Measurements from ENCODE around the gene ARFRP1. TPM values are rescaled to one million over a fixed set of nuclear protein-coding genes. Genes with fewer than 3 reads are reported as not detected.
A peak's percentile ranks its signal among the peaks of the same experiment; 100 is the strongest.
"Not testable (repeated sequence)": the region's sequence is repeated elsewhere in the genome, so short reads cannot be mapped to it uniquely, and the experiment has no call there.

Gene ARFRP1
- total RNA-seq, 1 donor from 2014 or later: 47.1 TPM

DNA sequence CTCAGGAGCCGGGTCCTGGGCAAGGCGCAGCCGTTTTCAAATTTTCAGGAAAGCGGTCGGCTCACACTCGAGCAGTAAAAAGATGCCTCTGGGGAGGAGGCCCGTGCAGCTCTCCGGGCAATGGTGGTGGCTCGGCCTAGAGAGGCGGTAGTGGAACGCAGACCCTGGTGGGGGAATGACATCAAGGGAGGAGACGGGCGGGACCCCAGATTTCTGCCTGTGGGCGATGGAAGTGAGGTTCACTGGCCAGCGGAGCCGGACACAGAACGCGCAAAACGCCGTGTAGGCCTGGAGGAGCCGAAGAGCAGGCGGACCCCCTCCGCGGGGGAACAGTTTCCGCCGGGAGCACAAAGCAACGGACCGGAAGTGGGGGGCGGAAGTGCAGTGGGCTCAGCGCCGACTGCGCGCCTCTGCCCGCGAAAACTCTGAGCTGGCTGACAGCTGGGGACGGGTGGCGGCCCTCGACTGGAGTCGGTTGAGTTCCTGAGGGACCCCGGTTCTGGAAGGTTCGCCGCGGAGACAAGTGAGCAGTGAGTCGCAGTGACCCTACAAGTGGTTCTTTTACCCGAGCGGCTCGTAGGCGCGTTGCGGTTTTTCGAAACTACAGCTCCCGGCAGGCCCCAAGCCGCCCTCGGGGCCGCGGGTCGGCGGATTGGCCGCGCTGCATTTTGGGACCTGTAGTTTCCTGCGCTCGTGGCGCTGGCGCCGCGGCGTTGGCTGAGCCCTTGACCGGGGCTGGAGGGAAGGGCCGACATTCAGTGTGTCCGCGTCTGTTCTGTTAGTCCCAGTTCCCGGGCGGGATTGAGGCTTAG, 49.6 kb downstream of the ARFRP1 start, which contains the start of gene RTEL1:
RTEL1 (plus strand) TSS at position 376 of the 812 bp plus-strand sequence. CDS start 1,091 bp downstream, outside the sequence.
- DNase-seq (ENCODE audit: low read depth): peak; percentile 93

DNA sequence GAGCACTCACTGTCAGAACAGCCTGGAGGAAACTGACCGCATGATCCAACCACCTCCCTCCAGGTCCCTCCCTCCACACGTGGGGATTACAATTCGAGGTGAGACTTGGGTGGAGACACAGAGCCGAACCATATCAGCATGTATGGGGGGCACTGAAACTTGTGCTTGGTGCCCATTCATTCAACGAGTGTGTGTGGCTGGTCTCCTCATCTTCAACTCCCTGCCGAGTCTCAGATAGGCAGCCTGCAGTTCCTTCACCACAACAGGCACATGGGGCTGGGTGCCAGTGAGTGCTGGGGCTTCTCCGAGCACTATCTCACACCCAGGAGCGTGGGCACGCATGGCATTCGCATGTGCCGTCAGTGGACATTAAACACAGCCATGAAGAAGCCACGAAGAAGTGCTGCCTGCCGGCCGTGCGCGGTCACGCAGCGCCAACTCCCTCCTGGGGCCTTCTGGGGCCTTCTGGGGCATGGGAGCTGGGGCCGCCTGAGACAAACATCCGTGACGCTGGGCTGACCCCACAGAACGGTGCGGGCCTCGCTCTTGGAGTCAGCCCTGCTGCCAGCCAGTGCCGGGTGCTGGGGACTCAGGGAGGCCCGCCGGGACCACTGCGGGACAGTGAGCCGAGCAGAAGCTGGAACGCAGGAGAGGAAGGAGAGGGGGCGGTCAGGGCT, 50.4 kb downstream of the ARFRP1 start:
- DNase-seq (ENCODE audit: low read depth): peak; percentile 28

DNA sequence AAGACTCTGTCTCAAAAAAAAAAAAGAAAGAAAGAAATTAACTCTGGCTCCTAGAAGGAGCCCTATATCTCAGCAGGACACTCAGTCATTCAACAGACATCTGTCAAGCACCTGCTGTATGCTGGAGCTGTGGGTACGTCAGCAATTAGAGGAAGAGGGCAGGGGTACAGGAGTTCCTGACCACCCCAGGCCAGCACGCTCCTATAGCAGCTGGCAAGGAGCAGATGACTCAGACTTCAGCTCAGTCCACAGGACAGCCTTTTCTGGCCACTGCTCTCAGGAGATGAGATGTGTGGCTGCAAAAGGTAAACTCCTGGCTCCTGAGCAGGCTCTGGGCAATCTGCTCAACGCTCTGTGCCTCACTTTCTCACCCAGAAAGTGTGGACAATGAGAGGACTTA, 51.3 kb downstream of the ARFRP1 start:
- no peak for DNase-seq (ENCODE audit: low read depth)

DNA sequence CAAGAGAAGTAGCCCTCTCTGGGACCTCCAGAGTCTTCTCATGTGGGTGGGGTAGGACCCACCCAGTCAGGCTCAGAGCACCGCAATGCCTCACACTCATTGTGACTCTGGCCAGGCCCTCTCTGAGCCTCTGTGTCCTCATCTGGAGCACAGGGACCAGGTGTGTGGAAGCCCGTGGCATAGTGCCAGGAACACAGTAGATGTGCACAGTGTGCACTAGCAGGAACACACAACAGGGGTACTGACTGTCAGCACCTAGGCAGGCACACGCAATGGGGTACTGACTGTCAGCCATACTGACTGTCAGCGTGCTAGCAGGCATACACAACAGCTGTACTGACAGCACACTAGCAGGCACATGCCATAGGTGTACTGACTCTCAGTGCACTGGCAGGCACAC, 52.5 kb downstream of the ARFRP1 start:
- no peak for DNase-seq (ENCODE audit: low read depth)

DNA sequence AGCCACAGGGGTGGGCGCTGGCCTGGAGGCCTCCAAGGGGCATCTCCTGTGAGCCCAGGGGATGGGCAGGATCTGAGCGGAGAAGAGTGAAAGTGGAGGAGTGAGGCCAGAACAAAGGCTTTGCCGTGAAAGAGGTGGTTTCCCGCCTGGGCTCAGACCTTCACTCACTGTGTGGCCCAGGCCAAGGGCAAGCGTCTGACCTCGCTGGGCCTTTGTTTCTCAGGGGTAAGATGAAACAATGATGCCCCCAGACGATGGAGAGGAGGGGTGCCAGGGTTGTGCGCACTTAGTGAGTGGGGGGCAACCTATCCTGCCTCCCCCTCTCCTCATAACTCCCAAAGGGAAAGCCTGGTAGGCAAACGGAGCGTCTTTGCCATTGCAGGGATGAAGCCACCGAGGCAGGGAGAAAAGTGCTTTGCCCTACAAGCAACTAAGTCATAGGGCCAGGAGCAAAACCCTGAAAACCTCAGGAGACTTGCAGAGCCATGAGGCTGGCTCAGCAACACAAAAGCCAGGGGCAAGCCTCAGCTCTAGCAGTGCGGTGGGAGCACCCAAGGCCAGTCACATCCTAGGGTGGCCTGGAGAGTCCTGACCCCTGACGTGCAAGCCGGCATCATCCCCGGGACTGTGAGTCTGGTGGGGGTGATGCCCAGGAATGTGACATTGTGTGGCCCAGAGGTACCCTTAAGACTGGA, 53.7 kb downstream of the ARFRP1 start:
- no peak for DNase-seq (ENCODE audit: low read depth)

DNA sequence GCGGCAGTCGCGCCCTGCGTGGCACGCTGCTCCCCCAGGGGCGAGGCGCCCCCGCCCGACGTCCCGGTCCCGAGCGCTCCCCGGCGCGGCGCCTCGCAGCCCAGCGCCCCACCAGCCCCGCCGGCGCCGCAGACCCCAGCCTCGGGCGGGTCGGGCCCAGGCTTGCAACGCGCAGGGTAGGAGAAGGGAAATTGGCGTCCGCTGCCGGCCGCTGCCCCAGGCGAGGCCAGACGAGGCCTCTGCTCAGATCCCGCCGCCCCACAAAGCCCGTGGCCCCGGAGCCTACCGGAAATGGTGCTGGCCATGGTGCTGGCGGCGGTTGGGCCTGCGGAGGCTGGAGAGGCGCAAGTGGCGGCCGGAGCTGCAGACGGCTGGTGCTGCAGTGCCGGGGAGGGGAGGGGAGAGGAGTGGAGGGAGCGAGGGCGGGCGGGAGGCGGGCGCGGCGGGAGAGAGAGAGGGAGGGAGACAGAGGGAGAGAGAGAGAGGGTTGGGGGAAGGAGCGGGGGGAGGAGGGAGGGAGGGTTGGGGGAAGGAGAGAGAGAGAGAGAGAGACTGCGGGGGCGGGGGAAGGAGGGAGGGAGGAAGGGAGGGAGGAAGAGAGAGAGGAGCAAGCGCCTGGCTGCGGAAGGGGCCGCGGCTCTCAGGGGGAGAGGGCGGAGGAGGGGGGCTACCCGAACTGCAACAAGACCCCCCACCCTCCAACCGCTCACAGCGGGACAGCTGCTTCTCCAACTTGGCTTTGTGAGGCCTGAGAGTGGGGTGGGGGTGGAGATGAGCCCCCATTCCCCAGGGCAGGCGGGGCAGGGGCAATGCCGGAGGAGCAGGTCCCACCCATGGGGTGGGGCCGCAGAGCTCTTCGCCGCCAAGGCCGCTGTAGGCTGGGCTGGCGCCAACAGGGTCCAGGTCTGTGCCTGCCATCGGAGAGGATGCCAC, 54.5 kb downstream of the ARFRP1 start, which contains the start of gene STMN3:
STMN3 (minus strand) TSS at position 384 of the 933 bp plus-strand sequence; CDS start at position 305, 79 bp downstream.
- DNase-seq (ENCODE audit: low read depth): peak; percentile 89

DNA sequence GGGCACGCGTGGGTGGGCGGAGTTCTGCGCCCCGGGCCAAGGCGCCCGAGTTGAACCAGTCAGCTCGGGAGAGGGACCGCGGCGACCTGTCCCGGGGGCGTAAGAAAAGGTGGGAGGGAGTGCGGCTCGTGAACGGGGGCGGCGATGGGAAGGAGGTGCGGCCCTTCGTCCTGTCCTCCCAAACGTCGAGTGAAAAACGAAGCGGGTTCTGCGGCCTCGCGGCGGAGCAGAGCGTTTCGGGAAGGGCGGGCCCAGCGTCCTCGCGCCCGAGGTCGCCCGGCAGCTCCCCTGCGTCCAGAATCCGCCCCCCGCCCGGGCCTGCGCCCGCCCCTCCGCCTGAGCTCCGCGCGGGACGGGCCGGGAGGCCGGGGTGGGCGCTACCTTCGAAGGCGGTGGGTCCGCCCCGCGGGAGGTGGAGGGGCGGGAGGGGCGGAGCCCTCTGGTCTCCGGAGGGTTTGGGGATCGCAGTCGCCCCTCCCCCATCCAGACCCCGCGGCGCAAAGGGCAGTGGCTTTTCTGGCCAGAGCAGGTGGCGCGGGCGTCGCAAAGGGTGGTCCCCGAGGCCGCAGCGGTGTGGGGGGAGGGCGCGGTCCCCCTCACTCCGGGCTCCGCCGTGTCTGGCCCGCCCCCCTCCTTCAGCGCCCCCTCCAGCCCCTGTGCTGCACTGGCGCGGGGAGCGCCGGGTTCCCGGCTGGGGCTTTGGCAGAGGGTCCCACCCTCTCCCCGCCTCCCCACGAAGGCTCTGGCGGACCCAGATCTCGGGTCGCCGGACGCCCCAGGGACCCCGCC, 55.4 kb downstream of the ARFRP1 start:
- DNase-seq (ENCODE audit: low read depth): no peak

DNA sequence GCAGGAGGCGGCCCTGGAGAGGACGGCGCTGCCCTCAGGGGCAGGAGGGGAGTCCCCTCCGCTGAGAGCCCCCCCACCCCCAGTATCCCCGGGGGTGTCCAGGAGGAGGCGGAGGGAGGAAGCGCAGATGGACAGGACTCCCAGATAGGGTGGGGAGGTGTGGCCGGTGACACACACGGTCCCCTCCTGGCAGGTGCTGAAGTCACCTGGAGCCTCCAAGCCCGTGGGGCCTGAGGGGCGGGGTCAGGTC, 55.9 kb downstream of the ARFRP1 start:
- DNase-seq (ENCODE audit: low read depth): no peak

DNA sequence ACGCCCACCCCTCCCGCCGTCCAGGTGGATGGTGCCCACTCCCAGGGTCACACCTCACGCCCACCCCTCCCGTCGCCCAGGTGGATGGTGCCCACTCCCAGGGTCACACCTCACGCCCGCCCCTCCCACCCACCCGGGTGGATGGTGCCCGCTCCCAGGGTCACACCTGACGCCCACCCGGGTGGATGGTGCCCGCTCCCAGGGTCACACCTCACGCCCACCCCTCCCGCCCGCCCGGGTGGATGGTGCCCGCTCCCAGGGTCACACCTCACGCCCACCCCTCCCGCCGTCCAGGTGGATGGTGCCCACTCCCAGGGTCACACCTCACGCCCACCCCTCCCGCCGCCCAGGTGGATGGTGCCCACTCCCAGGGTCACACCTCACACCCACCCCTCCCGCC, 57.3 kb downstream of the ARFRP1 start:
- DNase-seq (ENCODE audit: low read depth): not testable (repeated sequence)

DNA sequence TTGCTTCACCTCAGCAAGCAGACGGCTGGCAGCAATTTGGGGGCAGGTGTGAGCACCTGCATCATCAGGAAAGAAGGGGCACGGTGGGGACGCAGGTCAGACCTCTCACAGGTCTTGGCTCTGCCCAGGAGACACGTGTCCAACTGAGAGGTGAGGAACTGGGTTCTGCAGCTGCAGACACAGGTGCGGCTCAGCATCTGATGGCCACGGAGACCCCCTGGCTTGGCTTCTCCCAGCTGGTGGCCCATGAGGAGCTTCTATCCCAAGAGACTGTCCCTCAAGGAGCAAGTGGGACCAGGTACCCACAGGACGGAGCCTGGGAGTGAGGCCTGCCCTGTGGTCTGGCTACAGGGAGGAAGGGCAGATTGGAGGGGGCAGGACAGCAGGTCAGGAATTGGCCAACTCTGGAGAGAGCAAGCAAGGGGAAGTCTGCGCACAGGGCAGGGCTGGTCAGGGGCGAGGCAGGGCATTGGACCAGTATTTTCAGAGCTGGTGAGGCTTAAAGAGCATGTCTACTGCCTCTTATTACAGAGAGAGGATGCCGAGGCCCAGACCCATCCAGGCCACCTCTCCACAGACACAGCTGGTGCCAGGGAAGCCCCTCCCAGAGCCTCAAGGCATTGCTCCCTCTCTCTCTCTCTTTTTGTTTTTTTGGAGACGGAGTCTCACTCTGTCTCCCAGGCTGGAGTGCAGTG, 58.7 kb downstream of the ARFRP1 start:
- DNase-seq (ENCODE audit: low read depth): no peak

Other genes with a start within 250 kb of the ARFRP1 start
- gene KCNQ2, start 235.3 kb downstream of the ARFRP1 start, total RNA-seq: not detected in 2 replicates
- gene EEF1A2, start 208.9 kb downstream of the ARFRP1 start, total RNA-seq: 456 and 555 TPM in 2 replicates
- 230 and 275 TPM in 2 replicates for gene PPDPF, start 187.2 kb downstream of the ARFRP1 start, total RNA-seq
- 2.1 and 5.2 TPM in 2 replicates for gene PTK6, start 170.6 kb downstream of the ARFRP1 start, total RNA-seq
- gene SRMS, start 160.2 kb downstream of the ARFRP1 start, total RNA-seq: not detected in 2 replicates
- 0.75 TPM in 1 of 2 replicates, not detected in the other for gene FNDC11, start 153.8 kb downstream of the ARFRP1 start, total RNA-seq
- 15.5 and 17.9 TPM in 2 replicates for gene HELZ2, start 133.7 kb downstream of the ARFRP1 start, total RNA-seq
- 12.4 and 14.3 TPM in 2 replicates for gene GMEB2, start 80.9 kb downstream of the ARFRP1 start, total RNA-seq
- gene STMN3, start 54.6 kb downstream of the ARFRP1 start, total RNA-seq: 13.8 and 14.7 TPM in 2 replicates
- 12.2 and 16.6 TPM in 2 replicates for gene RTEL1, start 49.7 kb downstream of the ARFRP1 start, total RNA-seq
- 4.9 and 5.2 TPM in 2 replicates for gene TNFRSF6B, start 11.3 kb downstream of the ARFRP1 start, total RNA-seq
- 21.4 and 33.2 TPM in 2 replicates for gene ZGPAT, start 63 bp upstream of the ARFRP1 start, total RNA-seq
- gene LIME1, start 28.7 kb upstream of the ARFRP1 start, total RNA-seq: 9.4 and 13.6 TPM in 2 replicates
- gene SLC2A4RG, start 31.8 kb upstream of the ARFRP1 start, total RNA-seq: 96.8 and 104 TPM in 2 replicates
- gene ZBTB46, start 123.3 kb upstream of the ARFRP1 start, total RNA-seq: 19.6 and 20.9 TPM in 2 replicates
- not detected in 2 replicates for gene ABHD16B, start 153.5 kb upstream of the ARFRP1 start, total RNA-seq
- 94.4 and 99.0 TPM in 2 replicates for gene TPD52L2, start 157.3 kb upstream of the ARFRP1 start, total RNA-seq
- 49.3 and 60.7 TPM in 2 replicates for gene DNAJC5, start 187.2 kb upstream of the ARFRP1 start, total RNA-seq
- 19.9 and 22.3 TPM in 2 replicates for gene UCKL1, start 248.4 kb upstream of the ARFRP1 start, total RNA-seq

Data from myocyte (in vitro differentiated cells).